HL-60 (cell line): Measurements from ENCODE around the gene PROS1.

Experiments used
- DNase-seq, 2 experiments: peaks; one replicate each; pipeline ENCODE4 v3.0.0-alpha.2; 2010 to 2020; ENCODE audit warnings: low read depth in 1 of 2, low spot score in 1 of 2
- H3K27ac ChIP-seq: fragments of 250-450 bp; sonication (Bioruptor Pico); replicated peaks from 2 replicates; pipeline ENCODE4 v1.5.1; 2020; ENCODE audit warnings: mild to moderate bottlenecking, moderate library complexity
- H3K27me3 ChIP-seq: fragments of 250-450 bp; sonication (Bioruptor Pico); 2 replicates; pipeline ENCODE4 v1.5.1; 2021; ENCODE audit warnings: mild to moderate bottlenecking, moderate library complexity; ENCODE audit not compliant: insufficient read depth, poor library complexity, severe bottlenecking
- H3K4me3 ChIP-seq: replicated peaks from 2 replicates; pipeline ENCODE4 v1.5.1; 2011; ENCODE audit warnings: mild to moderate bottlenecking, control low read depth, low read length; ENCODE audit not compliant: insufficient read depth
- GABPA ChIP-seq: IDR thresholded peaks from 2 replicates; pipeline ENCODE4 v1.6.1; 2012; ENCODE audit warnings: low read depth
- POLR2AphosphoS5 ChIP-seq: IDR thresholded peaks from 2 replicates; pipeline ENCODE4 v1.6.1; 2012; ENCODE audit warnings: low read depth
- SPI1 ChIP-seq: IDR thresholded peaks from 2 replicates; pipeline ENCODE4 v1.6.1; 2012; ENCODE audit warnings: low read depth, mild to moderate bottlenecking, borderline replicate concordance
- TF ChIP-seq, protein P1 (sequence below): IDR thresholded peaks from 2 replicates; pipeline ENCODE4 v1.6.1; 2012; ENCODE audit warnings: low read depth; ENCODE audit not compliant: insufficient replicate concordance
- TF ChIP-seq, protein P2 (sequence below): IDR thresholded peaks from one replicate; pipeline ENCODE4 v1.5.1; 2011; ENCODE audit warnings: low read length, control low read depth, inconsistent platforms; ENCODE audit not compliant: insufficient read depth

PROS1 gene

GRCh38 chr3:93911206-93911605 lies 62.5 kb downstream of the PROS1 start:
- TF ChIP-seq, protein P1, sequence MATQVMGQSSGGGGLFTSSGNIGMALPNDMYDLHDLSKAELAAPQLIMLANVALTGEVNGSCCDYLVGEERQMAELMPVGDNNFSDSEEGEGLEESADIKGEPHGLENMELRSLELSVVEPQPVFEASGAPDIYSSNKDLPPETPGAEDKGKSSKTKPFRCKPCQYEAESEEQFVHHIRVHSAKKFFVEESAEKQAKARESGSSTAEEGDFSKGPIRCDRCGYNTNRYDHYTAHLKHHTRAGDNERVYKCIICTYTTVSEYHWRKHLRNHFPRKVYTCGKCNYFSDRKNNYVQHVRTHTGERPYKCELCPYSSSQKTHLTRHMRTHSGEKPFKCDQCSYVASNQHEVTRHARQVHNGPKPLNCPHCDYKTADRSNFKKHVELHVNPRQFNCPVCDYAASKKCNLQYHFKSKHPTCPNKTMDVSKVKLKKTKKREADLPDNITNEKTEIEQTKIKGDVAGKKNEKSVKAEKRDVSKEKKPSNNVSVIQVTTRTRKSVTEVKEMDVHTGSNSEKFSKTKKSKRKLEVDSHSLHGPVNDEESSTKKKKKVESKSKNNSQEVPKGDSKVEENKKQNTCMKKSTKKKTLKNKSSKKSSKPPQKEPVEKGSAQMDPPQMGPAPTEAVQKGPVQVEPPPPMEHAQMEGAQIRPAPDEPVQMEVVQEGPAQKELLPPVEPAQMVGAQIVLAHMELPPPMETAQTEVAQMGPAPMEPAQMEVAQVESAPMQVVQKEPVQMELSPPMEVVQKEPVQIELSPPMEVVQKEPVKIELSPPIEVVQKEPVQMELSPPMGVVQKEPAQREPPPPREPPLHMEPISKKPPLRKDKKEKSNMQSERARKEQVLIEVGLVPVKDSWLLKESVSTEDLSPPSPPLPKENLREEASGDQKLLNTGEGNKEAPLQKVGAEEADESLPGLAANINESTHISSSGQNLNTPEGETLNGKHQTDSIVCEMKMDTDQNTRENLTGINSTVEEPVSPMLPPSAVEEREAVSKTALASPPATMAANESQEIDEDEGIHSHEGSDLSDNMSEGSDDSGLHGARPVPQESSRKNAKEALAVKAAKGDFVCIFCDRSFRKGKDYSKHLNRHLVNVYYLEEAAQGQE, result no peak
- TF ChIP-seq SPI1, result no peak
- TF ChIP-seq POLR2AphosphoS5, result no peak
- no peak for TF ChIP-seq GABPA
- TF ChIP-seq, protein P2, sequence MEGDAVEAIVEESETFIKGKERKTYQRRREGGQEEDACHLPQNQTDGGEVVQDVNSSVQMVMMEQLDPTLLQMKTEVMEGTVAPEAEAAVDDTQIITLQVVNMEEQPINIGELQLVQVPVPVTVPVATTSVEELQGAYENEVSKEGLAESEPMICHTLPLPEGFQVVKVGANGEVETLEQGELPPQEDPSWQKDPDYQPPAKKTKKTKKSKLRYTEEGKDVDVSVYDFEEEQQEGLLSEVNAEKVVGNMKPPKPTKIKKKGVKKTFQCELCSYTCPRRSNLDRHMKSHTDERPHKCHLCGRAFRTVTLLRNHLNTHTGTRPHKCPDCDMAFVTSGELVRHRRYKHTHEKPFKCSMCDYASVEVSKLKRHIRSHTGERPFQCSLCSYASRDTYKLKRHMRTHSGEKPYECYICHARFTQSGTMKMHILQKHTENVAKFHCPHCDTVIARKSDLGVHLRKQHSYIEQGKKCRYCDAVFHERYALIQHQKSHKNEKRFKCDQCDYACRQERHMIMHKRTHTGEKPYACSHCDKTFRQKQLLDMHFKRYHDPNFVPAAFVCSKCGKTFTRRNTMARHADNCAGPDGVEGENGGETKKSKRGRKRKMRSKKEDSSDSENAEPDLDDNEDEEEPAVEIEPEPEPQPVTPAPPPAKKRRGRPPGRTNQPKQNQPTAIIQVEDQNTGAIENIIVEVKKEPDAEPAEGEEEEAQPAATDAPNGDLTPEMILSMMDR, result no peak
- no peaks in the 10 kb centered on the region for H3K27me3 ChIP-seq
- no peak overlapping the region for H3K4me3 ChIP-seq
- no peak for DNase-seq
- no peak overlapping the region for H3K27ac ChIP-seq

GRCh38 chr3:93910097-93910496 lies 63.6 kb downstream of the PROS1 start:
- Histone ChIP-seq H3K27ac (no peak overlapping the region), H3K27me3 (no peaks in the 10 kb centered on the region), H3K4me3 (no peak overlapping the region)
- TF ChIP-seq, protein P2, result no peak
- TF ChIP-seq, protein P1, result no peak
- no peak for TF ChIP-seq GABPA
- no peak for TF ChIP-seq POLR2AphosphoS5
- no peak for TF ChIP-seq SPI1
- no peak for DNase-seq

DNA sequence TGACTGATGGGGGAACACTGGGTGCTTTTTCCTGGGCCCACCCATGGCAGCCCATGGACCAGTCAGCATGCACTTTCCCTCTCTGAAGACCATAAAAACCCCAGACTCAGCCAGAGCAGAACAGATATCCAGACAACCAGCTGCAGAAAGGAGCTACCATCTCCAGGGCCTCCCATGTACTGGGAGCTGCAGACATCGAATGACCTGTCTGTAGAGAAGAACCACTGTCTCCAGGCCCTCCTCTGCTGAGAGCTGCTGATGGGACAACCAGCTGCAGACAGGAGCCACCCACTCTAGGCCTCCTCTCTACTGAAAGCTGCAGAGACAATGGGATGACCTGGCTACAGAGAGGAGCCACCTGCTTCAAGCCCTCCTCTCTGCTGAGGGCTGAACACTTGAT lies 66.6 kb downstream of the PROS1 start:
- H3K27ac ChIP-seq, result no peak overlapping the region
- H3K4me3 ChIP-seq, result no peak overlapping the region
- no peaks in the 10 kb centered on the region for H3K27me3 ChIP-seq
- DNase-seq, result no peak
- TF ChIP-seq POLR2AphosphoS5 (no peak), GABPA (no peak), SPI1 (no peak)

GRCh38 chr3:93906245-93906644 lies 67.5 kb downstream of the PROS1 start:
- no peaks in the 10 kb centered on the region for H3K27me3 ChIP-seq
- DNase-seq, result no peak

More at GRCh38 chr3:93906245-93906644, 67.5 kb downstream of the PROS1 start:
- Histone ChIP-seq H3K27ac (no peak overlapping the region), H3K4me3 (no peak overlapping the region)
- TF ChIP-seq, protein P2, result no peak
- TF ChIP-seq POLR2AphosphoS5 (no peak), SPI1 (no peak), GABPA (no peak)
- TF ChIP-seq, protein P1, result no peak
